B cell (primary cell): ENCODE results near the gene PIP4K2A. TPM values are rescaled to one million over a fixed set of nuclear protein-coding genes. Genes with fewer than 3 reads are reported as not detected.
"Not testable (repeated sequence)": the region's sequence is repeated elsewhere in the genome, so short reads cannot be mapped to it uniquely, and the experiment has no call there.

Experiments used
- ATAC-seq: fragments of 200-7000 bp; cut with Tn5 transposase; one replicate; pipeline ENCODE4 v1.10.0; 2021; ENCODE audit warnings: low read depth, mild to moderate bottlenecking, moderate number of reproducible peaks, moderate library complexity
- CTCF ChIA-PET: fragments of 350-600 bp; sonication (Branson Sonifier 250); formaldehyde crosslinking; loops from one replicate; lab custom pipeline; 2021; ENCODE audit warnings: antibody characterized with exemption, inconsistent platforms; lab: Charles Lee
- POLR2A ChIA-PET: fragments of 350-600 bp; sonication (Branson Sonifier 250); formaldehyde crosslinking; loops from one replicate; lab custom pipeline; 2021; ENCODE audit warnings: antibody characterized with exemption; lab: Charles Lee
- DNase-seq: peaks from one replicate; pipeline ENCODE4 v3.0.0; 2013
- H2AFZ ChIP-seq: 2 replicates; pipeline ENCODE4 v1.6.1; 2012; ENCODE audit warnings: mild to moderate bottlenecking, low read depth, low read length; ENCODE audit not compliant: insufficient read depth, poor library complexity, severe bottlenecking
- H3K27ac ChIP-seq, 2 donors: 1 replicate in 1 of 2; 2 replicates in 1 of 2; pipeline ENCODE4 v1.5.1; 2012 to 2013; ENCODE audit warnings: low read length in 2 of 2, mild to moderate bottlenecking in 2 of 2, moderate library complexity in 1 of 2
- H3K27me3 ChIP-seq, 4 experiments: fragments of 200-600 bp in 1 of 4; sonication (generic) in 1 of 4; replicated peaks in 1 of 4; 1 replicate in 2 of 4; 2 replicates in 2 of 4; pipeline versions ENCODE4 v1.6.1 to v1.7.0; 2013 to 2016; ENCODE audit warnings: low read length in 3 of 4, mild to moderate bottlenecking in 2 of 4, mixed read lengths in 1 of 4, moderate library complexity in 1 of 4; ENCODE audit not compliant: insufficient read depth in 4 of 4, control insufficient read depth in 3 of 4; ENCODE audit errors: control extremely low read depth in 1 of 4
- H3K36me3 ChIP-seq, 2 experiments: replicated peaks in 1 of 2; 1 replicate in 1 of 2; 2 replicates in 1 of 2; pipeline versions ENCODE4 v1.6.1 to v1.7.1; 2013; ENCODE audit warnings: low read length in 1 of 2; ENCODE audit not compliant: insufficient read depth in 2 of 2, control insufficient read depth in 1 of 2; ENCODE audit errors: control extremely low read depth in 1 of 2, extremely low read depth in 1 of 2
- H3K4me1 ChIP-seq, 2 donors: fragments of 200-600 bp in 1 of 2; sonication (generic) in 1 of 2; 1 replicate in 1 of 2; 2 replicates in 1 of 2; pipeline versions ENCODE4 v1.5.1 to v1.6.1; 2013 to 2017; ENCODE audit warnings: low read length in 2 of 2; ENCODE audit not compliant: control insufficient read depth in 2 of 2, insufficient read depth in 2 of 2
- H3K4me2 ChIP-seq: replicated peaks from 2 replicates; pipeline ENCODE3; 2012; ENCODE audit warnings: mild to moderate bottlenecking, low read depth, low read length; ENCODE audit not compliant: poor library complexity, severe bottlenecking
- H3K4me3 ChIP-seq, 5 experiments: fragments of 200-600 bp in 1 of 5; sonication (generic) in 1 of 5; 1 replicate in 3 of 5; 2 replicates in 2 of 5; pipeline versions ENCODE4 v1.5.1 to v1.7.0; 2011 to 2016; ENCODE audit warnings: low read length in 4 of 5, mild to moderate bottlenecking in 4 of 5, low read depth in 2 of 5, control low read depth in 1 of 5, moderate library complexity in 1 of 5; ENCODE audit not compliant: insufficient read depth in 1 of 5; ENCODE audit errors: control extremely low read depth in 1 of 5, extremely low read depth in 1 of 5
- H3K79me2 ChIP-seq: fragments of 200-600 bp; sonication (generic); one replicate; pipeline ENCODE4 v1.6.0; 2016; ENCODE audit warnings: low read length; ENCODE audit not compliant: control insufficient read depth, insufficient read depth
- H3K9ac ChIP-seq: fragments of 200-600 bp; sonication (generic); 2 replicates; pipeline ENCODE4 v1.6.1; 2017; ENCODE audit warnings: mild to moderate bottlenecking, low read length, moderate library complexity
- H3K9me3 ChIP-seq, 3 donors: one replicate each; pipeline versions ENCODE4 v1.6.1 to v1.7.1; 2013; ENCODE audit warnings: low read length in 2 of 3; ENCODE audit not compliant: control insufficient read depth in 2 of 3, insufficient read depth in 1 of 3; ENCODE audit errors: control extremely low read depth in 1 of 3
- H4K20me1 ChIP-seq: 2 replicates; pipeline ENCODE4 v1.6.0; 2012; ENCODE audit warnings: mild to moderate bottlenecking, low read length; ENCODE audit not compliant: insufficient read depth, control insufficient read depth, poor library complexity, severe bottlenecking
- H3K27ac Mint-ChIP-seq: one replicate; pipeline ENCODE4 v1.8.0; 2021; ENCODE audit warnings: mixed read lengths
- H3K27me3 Mint-ChIP-seq: one replicate; pipeline ENCODE4 v1.8.0; 2021; ENCODE audit warnings: mixed read lengths
- H3K4me1 Mint-ChIP-seq: one replicate; pipeline ENCODE4 v1.8.0; 2021; ENCODE audit warnings: mixed read lengths
- H3K4me3 Mint-ChIP-seq: one replicate; pipeline ENCODE4 v1.8.0; 2021; ENCODE audit warnings: mixed read lengths
- H3K9me3 Mint-ChIP-seq: one replicate; pipeline ENCODE4 v1.8.0; 2022; ENCODE audit warnings: mixed read lengths; ENCODE audit not compliant: insufficient read depth
- CTCF ChIP-seq: fragments of 200-600 bp; IDR thresholded peaks from one replicate; pipeline ENCODE4 v1.8.0; 2022; ENCODE audit warnings: antibody characterized with exemption, mild to moderate bottlenecking
- EZH2 ChIP-seq: IDR thresholded peaks from 2 replicates; pipeline ENCODE4 v1.6.1; 2012; ENCODE audit warnings: borderline replicate concordance, low read depth, mild to moderate bottlenecking, moderate library complexity, low read length; ENCODE audit not compliant: insufficient read depth, poor library complexity, severe bottlenecking
- WGBS: methylation state at CpG from one replicate; pipeline ENCODE4 v1.1.5; 2013; ENCODE audit warnings: missing lambda C conversion rate; ENCODE audit not compliant: insufficient coverage; 5-methylcytosine and 5-hydroxymethylcytosine counted together
- intact Hi-C: fragments of 100-400 bp; cut with micrococcal nuclease; formaldehyde crosslinking; loops from one replicate; pipeline ENCODE4 v1.10.0; 2022
- polyA plus RNA-seq: library from polyadenylated mRNA; depleted of rRNA; stranded (reverse); fragments of >200 nt; gene quantifications from 2 replicates; pipeline ENCODE4 v1.2.3, GENCODE V29; 2012
- total RNA-seq, 2 donors: library from RNA; stranded (reverse); fragments of 120-200 nt in 1 of 2; gene quantifications; 1 replicate in 1 of 2; 2 replicates in 1 of 2; pipeline versions ENCODE4 v1.2.3 to v1.2.4, GENCODE V29; 2013 to 2022

Gene PIP4K2A
- total and polyA plus RNA-seq, 2 donors (not counting 1 experiment from before 2014, with no cell fraction given) = 21.8 to 103 TPM

- H3K79me2 ChIP-seq = no peaks in the 10 kb centered on the region
- no peak for DNase-seq
- H3K9me3 ChIP-seq = no peaks in the 10 kb centered on the region
- CTCF ChIA-PET = interaction anchor here (0.9 to 1.4 kb wide), 2 partner anchors 7 to 24 kb away, joined by 3 read pairs; no protein-coding TSS in a partner anchor
- H2AFZ ChIP-seq = no peak overlapping the region
- no peak overlapping the region for H3K4me3 ChIP-seq
- ATAC-seq = no peak
- H3K4me1 ChIP-seq = no peaks in the 10 kb centered on the region
- POLR2A ChIA-PET = no interaction called here
- H3K4me1 Mint-ChIP-seq = no peaks in the 10 kb centered on the region
- no peak for TF ChIP-seq CTCF
- no peak for TF ChIP-seq EZH2
- WGBS = no CpG with 5 or more reads among the region's 2 CpGs
- intact Hi-C loops = no loop called here
- no peaks in the 10 kb centered on the region for H3K27me3 ChIP-seq
- H3K36me3 ChIP-seq = no peaks in the 10 kb centered on the region
- no peak overlapping the region for H3K4me3 Mint-ChIP-seq
- H3K27ac ChIP-seq = no peak overlapping the region
- no peaks in the 10 kb centered on the region for H4K20me1 ChIP-seq
- H3K27ac Mint-ChIP-seq = no peak overlapping the region
- no peak overlapping the region for H3K4me2 ChIP-seq
- no peak overlapping the region for H3K9ac ChIP-seq
- H3K9me3 Mint-ChIP-seq = no peaks in the 10 kb centered on the region
- no peaks in the 10 kb centered on the region for H3K27me3 Mint-ChIP-seq
Measured at GRCh38 chr10:22750131-22750530, 35.8 kb upstream of the PIP4K2A start.

GRCh38 chr10:22744858-22745257 lies 30.5 kb upstream of the PIP4K2A start:
- H3K9me3 Mint-ChIP-seq, POLR2A ChIA-PET, H3K4me2 ChIP-seq, H3K9ac ChIP-seq, DNase-seq, H3K4me3 ChIP-seq, CTCF ChIA-PET, H3K27me3 Mint-ChIP-seq, H3K27me3 ChIP-seq, H3K27ac ChIP-seq, H3K79me2 ChIP-seq, H3K36me3 ChIP-seq, ATAC-seq, H3K4me3 Mint-ChIP-seq, H4K20me1 ChIP-seq, H3K9me3 ChIP-seq, H2AFZ ChIP-seq, H3K27ac Mint-ChIP-seq: not testable (repeated sequence)
- peaks cover 21% of the 10 kb centered on the region for H3K4me1 Mint-ChIP-seq
- intact Hi-C loops = loop anchor here (5.0 kb wide), 1 partner anchor 32 kb away; no protein-coding TSS in a partner anchor
- H3K4me1 ChIP-seq = peaks cover 21 to 25% of the 10 kb centered on the region in 2 donors
- WGBS = no CpG with 5 or more reads among the region's 2 CpGs
